Stimulated activated naive CD4-positive, alpha-beta T cell treated with Interleukin-2 at 50 U/mL for 16 hours (primary cell): ENCODE results near the gene ZNFX1.

ENCODE experiments used
- DNase-seq: peaks from one replicate; lab custom pipeline; 2025; lab: John Stamatoyannopoulos, UW

Gene ZNFX1

DNA sequence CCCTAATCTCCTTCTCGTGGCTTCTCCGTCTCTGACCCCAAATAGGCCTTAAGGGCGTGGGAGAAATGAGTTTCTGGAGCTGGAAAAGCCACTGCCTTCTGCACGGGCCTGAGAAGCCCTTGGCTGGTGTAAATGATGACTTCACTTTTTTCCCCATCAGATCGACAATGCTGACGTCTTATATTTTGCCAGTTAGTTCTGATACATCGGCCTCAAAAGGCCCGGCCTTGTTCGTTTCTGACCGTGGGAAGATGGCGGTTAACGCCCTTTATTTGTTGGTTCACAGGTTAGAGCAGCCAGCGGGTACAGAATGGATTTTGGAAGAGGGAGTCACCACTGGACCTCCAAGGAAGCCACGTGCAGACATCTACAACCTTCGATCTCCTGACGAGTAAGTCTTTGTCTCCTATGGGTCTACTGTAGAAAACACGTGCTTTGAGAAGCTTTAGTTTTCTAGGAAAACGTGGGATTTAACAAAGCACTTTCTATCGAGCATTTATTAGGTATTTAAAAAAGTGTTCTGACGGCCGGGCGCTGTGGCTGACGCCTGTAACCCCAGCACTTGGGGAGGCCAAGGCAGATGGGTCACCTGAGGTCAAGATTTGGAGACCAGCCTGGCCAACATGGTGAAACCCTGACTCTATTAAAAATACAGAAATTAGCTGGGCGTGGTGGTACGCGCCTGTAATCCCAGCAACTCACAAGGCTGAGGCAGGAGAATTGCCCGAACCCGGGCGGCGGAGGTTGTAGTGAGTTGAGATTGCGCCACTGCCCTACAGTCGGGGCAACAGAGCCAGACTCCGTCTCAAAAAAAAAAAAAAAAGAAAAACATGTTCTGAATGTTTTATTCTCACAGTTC is 1.2 kb upstream of the ZNFX1 start:
- peak; percentile 47 for DNase-seq

GRCh38 chr20:49277786-49278035 is 146 bp downstream of the ZNFX1 start:
- no peak for DNase-seq

GRCh38 chr20:49276961-49277785 is 684 bp downstream of the ZNFX1 start:
- DNase-seq: peak; percentile 65

DNA sequence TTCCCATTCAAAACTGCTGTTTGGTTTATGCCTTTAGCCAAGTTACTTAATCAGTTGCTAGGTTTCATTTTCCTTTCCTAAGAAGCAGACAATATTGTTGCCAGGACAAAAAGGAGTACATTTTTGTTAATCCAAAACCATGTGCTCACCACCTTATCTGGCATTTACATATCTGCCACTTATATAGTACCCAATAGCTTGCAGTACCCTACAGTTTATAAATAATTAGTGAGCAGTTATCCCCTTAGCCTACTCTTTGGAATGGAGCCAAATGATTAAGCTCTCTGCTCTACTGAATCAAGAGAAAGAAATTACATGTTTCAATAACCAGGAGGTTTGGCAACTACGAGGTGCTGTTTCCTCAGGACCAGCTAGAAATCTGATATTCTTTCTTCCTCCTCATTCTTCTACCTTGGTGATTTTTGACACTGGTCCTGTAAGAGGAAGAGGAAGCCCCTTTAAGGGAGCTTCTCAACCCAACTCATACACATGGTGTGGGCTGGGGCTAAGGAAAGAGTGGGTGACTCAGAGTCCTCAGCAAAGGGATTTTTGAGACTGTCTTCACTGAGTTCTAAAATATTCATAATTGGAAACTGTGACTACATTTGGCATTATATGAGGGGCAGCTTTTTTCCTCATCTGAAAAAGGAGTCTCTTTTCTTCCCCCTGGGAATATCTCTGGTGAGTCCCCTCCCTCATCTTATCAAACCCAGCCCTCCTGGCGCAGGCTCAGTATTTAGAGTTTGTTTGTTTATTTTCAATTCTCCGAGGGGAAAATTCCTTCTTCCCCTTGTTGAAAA is 1.5 kb downstream of the ZNFX1 start:
- peak; percentile 60 for DNase-seq

DNA sequence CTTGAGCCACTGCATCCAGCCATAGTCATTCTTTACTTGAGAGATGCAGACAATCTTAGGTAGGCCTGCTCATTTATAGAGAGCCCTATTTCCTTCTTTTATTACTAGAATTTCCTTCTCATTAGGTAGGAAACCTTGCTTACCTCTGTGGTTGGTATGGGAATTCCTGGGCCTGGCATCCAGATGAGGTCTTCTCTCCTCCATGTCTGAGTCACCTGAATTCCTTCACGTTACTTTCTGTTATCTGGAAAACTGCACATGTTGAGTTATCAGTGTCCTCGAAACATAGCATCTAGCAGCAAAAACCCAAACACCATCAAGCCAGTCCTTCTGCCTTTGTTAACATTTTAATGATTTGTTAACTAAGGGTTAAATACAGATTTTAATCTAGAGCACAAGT is 2.2 kb downstream of the ZNFX1 start:
- DNase-seq: no peak

GRCh38 chr20:49275216-49275615 is 2.6 kb downstream of the ZNFX1 start:
- DNase-seq: no peak

DNA sequence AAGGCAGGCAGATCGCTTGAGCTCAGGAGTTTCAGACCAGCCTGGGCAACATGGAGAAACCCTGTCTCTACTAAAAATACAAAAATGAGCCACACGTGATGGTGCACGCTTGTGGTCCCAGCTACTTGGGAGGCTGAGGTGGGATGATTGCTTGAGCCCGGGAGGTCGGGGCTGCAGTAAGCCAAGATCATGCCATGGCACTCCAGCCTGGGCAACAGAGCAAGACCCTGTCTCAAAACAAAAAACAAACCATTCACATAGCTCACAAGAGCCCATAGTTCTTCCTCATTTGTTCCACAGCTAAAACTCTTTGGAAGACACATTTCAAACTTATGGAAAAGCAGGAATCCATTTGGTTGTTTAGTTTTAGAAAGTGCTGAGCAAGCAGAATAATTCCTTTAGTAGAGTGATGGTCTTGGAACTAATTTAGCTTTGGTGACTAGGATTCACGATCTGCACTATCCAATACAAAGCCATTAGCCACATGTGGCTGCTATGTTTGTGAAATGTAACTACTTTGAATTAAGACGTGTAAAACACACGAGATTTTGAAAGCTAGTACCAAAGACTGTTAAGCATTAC is 4.1 kb downstream of the ZNFX1 start:
- no peak for DNase-seq

GRCh38 chr20:49272654-49273053 is 5.2 kb downstream of the ZNFX1 start:
- no peak for DNase-seq

- no peak for DNase-seq
Observed at GRCh38 chr20:49270736-49271135, 7.1 kb downstream of the ZNFX1 start.

DNA sequence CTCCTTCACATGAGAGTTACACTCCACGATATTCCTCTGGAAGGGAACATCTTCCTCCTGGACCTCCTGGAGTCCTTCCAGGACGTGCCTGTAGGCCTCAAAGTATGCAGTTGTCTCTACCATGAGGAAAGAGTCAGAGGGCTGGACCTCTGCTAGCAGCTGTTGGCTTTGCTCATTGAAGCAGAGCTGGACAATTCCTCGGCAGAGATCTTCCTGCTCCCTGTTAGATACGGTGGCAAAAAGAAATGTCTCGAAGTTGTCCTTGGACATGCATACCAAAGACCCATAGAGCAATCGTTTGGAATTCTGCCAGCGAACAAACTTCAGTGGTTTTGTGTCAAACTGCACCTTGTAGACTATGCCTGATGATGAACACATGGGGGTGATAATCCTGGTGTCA is 7.7 kb downstream of the ZNFX1 start:
- no peak for DNase-seq

DNA sequence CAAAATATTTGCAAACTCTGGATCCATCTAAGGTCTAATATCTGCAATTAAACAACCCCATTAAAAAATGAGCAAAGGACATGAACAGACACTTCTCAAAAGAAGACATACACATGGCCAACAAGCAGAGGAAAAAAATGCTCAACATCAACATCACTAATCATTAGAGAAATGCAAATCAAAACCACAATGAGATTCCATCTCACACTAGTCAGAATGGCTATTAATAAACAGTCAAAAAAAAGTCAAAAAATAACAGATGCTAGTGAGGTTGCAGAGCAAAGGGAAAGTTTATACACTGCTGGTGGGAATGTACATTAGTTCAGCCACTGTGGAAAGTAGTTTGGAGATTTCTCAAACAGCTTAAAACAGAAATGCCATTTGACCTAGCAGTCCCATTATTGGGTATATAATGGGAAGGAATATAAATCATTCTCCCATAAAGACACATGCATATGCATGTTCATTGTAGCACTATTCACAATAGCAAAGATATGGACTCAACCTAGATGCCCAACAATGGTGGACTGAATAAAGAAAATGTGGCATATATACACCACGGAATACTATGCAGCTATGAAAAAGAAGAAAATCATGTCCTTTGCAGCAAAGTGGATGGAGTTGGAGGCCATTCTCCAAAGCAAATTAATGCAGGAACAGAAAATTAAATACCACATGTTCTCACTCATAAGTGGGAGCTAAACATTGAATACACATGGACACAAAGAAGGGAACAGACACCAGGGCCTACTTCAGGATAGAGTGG is 9.1 kb downstream of the ZNFX1 start:
- DNase-seq: no peak

DNA sequence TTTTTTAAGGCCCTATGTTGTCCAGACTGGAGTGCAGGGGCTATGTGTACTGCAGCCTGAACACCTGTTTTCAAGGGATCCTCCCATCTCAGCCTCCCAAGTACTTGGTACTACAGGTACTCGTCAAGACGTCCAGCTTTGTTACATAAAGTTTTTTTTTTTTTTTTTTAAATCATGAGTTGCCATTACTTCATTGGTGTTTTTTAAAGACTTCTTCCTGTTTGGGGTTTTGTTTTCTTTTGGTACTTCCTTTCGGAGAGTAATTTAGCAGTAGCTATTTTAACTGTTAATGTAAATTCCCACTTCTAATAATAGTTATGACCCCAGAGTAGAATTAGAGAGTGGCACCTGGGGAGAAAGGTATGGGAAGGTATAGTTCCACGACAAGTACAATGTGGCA is 10.5 kb downstream of the ZNFX1 start:
- no peak for DNase-seq

- no peak for DNase-seq
Observed at GRCh38 chr20:49262444-49262843, 15.4 kb downstream of the ZNFX1 start.

DNA sequence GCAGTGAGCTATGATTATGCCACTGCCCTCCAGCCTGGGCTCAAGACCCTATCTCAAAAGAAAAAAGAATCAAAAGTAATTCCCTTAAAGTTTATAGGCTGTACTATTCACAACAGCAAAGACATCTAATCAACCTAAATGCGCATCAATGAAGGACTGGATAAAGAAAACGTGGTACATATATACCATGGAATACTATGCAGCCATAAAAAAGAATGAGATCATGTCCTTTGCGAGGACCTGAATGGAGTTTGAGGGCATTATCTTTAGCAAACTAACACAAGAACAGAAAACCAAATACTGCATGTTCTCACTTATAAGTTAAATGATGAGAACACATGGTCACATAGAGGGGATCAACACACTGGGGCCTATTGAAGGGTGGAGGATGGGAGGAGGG is 16.7 kb downstream of the ZNFX1 start:
- no peak for DNase-seq

GRCh38 chr20:49260218-49260617 is 17.6 kb downstream of the ZNFX1 start:
- no peak for DNase-seq

DNA sequence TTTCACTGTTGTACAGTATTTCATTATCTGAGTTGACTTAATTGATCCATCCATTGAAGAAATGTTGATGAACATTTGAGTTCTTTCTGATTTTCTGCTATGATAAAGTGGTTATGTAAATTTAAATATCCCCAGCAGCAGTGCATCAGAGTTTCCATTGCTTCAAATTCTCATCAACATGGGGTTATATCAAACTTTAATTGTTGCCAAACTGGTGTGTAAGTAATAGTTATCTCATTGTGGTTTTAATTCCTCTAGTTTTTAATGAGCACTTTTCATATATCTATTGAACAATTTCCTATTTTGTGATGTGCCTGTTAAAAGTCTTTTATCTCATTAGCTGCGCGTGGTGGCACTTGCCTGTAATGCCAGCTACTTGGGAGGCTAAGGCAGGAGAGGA is 18.1 kb downstream of the ZNFX1 start:
- DNase-seq: no peak

- DNase-seq: no peak
Observed at GRCh38 chr20:49259284-49259683, 18.6 kb downstream of the ZNFX1 start.

- DNase-seq: no peak
Observed at GRCh38 chr20:49256261-49256660, 21.6 kb downstream of the ZNFX1 start.

DNA sequence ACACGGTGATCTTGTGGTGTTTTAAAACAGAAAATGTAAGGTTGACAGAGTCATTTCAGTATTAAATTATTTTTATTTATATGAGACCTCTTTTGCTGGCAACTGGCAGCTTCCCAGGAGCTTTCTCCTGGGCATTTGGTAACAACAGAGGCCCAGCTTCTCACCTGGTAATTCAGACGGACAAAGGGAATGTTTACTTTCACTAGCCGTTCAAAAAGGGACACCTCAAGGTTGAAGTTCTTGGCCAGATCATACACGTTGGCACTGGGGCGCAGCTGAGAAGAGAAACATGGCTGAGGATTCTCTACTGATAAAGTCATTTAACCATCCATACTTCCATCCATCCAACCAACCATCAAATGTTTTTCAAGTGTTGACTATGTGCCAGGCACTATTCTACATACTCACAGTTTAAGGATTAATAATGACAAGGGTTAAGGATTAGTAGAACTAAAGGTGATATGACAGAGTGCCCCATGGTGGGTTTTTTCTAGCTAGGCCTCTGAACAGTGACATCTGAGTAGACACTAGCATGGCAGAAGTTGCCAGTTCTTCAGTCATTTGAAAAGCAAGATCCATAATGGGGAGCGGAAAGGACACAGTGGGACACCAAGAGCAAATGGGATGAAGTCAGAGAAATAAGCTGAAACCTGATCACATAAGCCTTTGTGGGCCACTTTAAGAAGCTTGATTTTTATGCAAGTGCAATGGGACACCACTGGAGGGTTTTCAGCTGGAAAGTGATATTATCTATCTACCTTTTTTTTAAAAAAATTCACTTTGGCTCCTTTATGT is 25.1 kb downstream of the ZNFX1 start:
- DNase-seq: no peak

DNA sequence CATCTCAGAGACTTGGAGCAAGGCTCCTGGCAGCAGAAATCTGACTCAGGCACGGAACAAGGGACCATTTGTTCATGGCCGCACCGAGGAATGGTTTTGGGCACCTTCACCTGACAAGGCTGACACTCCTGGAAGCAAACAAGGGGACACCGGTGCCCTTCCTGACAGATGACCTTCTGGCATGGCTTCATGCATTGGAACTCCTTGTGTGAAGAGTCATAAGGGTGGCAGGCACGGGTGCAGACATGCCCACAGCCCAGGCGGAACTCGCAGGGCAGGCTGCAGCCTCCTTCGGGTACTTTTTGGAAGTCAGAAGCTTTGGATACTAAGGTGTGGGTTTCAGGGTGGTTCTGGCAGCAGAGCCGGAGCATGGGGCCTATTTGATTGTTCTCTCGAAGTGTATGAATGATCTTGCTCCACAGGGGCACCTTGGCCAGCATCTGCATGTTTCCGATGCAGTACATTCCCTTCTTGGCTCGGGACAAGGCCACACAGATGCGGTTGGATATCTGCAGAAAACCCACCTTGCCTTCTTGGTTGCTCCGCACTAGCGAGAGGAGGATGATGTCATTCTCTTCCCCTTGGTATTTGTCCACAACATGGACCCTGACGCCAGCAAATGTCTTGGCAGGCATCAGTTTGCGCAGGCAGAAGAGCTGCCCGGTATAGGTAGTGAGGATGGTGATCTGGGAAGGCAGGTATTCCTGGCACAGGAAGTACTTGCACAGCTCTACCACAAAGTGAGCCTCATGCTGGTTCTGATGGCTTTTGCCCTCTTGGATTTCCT is 28.8 kb downstream of the ZNFX1 start:
- no peak for DNase-seq
